Testis (tissue), 3 donors: ENCODE results near the gene SH3RF2. TPM values are rescaled to one million over a fixed set of nuclear protein-coding genes. Genes with fewer than 3 reads are reported as not detected.
"Not testable (repeated sequence)": the region's sequence is repeated elsewhere in the genome, so short reads cannot be mapped to it uniquely, and the experiment has no call there.

Experiments
- DNase-seq: peaks from one replicate; pipeline ENCODE4 v3.0.0-alpha.2; 2019
- H3K27ac ChIP-seq, 2 donors: fragments of 200-600 bp; sonication (generic); one replicate each; pipeline ENCODE4 v1.5.1; 2019
- H3K27me3 ChIP-seq: fragments of 200-600 bp; sonication (generic); one replicate; pipeline ENCODE4 v1.5.1; 2019
- H3K36me3 ChIP-seq: fragments of 200-600 bp; sonication (generic); one replicate; pipeline ENCODE4 v1.5.1; 2017; ENCODE audit warnings: low read depth; ENCODE audit errors: missing control alignments
- H3K4me1 ChIP-seq: fragments of 200-600 bp; sonication (generic); one replicate; pipeline ENCODE4 v1.5.1; 2019
- H3K4me3 ChIP-seq, 2 donors: fragments of 200-600 bp; sonication (generic); one replicate each; pipeline ENCODE4 v1.5.1; 2017 to 2019
- H3K9me3 ChIP-seq: fragments of 200-600 bp; sonication (generic); one replicate; pipeline ENCODE4 v1.5.1; 2017
- POLR2A ChIP-seq: fragments of 450-650 bp; IDR thresholded peaks from one replicate; pipeline ENCODE4 v1.6.1; 2017; ENCODE audit warnings: antibody characterized with exemption, mild to moderate bottlenecking, moderate library complexity
- WGBS, 2 donors: methylation state at CpG; one replicate each; pipeline ENCODE4 v1.1.5; 2018; 5-methylcytosine and 5-hydroxymethylcytosine counted together
- intact Hi-C: fragments of 100-400 bp; cut with DNase I; formaldehyde crosslinking; loops from one replicate; pipeline ENCODE4 v1.15.1; 2023; ENCODE audit warnings: low total_unique reads
- polyA plus RNA-seq: library from polyadenylated mRNA; stranded (reverse); fragments of 350-450 nt; fragmentation: Illumina TruSeq; extraction: RNeasy Lipid Tissue Mini Kit (QIAGEN cat#74804); gene quantifications from one replicate; pipeline ENCODE4 v1.2.3, GENCODE V29; 2014; ENCODE audit warnings: low read depth, low replicate concordance; ENCODE audit not compliant: insufficient read depth
- total RNA-seq, 2 donors: library from RNA; depleted of rRNA; stranded (reverse); fragments of >200 nt; gene quantifications; one replicate each; pipeline ENCODE4 v1.2.3, GENCODE V29; 2016
- TF ChIP-seq, protein P1 (sequence below), 3 experiments: fragments of 450-650 bp in 2 of 3; fragments of 200-600 bp in 1 of 3; sonication (generic) in 1 of 3; IDR thresholded peaks; one replicate each; pipeline ENCODE4 v1.5.1; 2016 to 2019; ENCODE audit warnings: antibody characterized with exemption in 3 of 3, mild to moderate bottlenecking in 2 of 3, moderate library complexity in 1 of 3

Gene SH3RF2
- total and polyA plus RNA-seq, 3 donors from 2014 or later: 127 to 416 (median 378) TPM

DNA sequence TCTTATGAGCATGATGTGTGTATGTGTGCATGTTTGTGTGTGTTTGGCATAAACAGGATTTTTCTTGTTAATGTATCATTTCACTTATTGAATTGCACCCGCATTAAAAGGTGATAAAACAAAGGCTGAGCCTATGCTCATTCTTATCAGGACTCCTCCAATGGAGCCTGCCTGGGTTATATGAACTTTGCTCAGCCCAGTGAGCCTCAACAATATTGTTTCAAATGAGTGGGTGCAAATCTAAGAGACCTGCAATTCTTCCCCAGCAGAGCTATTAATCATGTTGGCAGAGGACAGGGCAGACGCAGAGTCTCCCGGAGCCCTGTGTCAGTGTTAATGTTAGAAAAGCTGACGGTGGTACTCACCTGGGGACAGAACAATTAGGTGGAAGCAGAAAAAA is 71.6 kb downstream of the SH3RF2 start:
- H3K27ac ChIP-seq: no peak overlapping the region
- TF ChIP-seq, protein P1, sequence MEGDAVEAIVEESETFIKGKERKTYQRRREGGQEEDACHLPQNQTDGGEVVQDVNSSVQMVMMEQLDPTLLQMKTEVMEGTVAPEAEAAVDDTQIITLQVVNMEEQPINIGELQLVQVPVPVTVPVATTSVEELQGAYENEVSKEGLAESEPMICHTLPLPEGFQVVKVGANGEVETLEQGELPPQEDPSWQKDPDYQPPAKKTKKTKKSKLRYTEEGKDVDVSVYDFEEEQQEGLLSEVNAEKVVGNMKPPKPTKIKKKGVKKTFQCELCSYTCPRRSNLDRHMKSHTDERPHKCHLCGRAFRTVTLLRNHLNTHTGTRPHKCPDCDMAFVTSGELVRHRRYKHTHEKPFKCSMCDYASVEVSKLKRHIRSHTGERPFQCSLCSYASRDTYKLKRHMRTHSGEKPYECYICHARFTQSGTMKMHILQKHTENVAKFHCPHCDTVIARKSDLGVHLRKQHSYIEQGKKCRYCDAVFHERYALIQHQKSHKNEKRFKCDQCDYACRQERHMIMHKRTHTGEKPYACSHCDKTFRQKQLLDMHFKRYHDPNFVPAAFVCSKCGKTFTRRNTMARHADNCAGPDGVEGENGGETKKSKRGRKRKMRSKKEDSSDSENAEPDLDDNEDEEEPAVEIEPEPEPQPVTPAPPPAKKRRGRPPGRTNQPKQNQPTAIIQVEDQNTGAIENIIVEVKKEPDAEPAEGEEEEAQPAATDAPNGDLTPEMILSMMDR (IDR thresholded peaks at IDR 0.05): no peak
- no peak for TF ChIP-seq POLR2A
- intact Hi-C loops: no loop called here
- no peaks in the 10 kb centered on the region for H3K4me1 ChIP-seq
- H3K36me3 ChIP-seq: no peaks in the 10 kb centered on the region
- no peaks in the 10 kb centered on the region for H3K9me3 ChIP-seq
- 57 to 76% methylated on average over 4 of the region's 4 CpGs for WGBS, 2 donors
- DNase-seq: no peak
- H3K4me3 ChIP-seq: no peak overlapping the region
- no peaks in the 10 kb centered on the region for H3K27me3 ChIP-seq

- no peak overlapping the region for H3K4me3 ChIP-seq
- H3K27ac ChIP-seq: no peak overlapping the region
- no peaks in the 10 kb centered on the region for H3K9me3 ChIP-seq
- no peak for DNase-seq
- H3K27me3 ChIP-seq: no peaks in the 10 kb centered on the region
- no peak for TF ChIP-seq POLR2A
- TF ChIP-seq, protein P1 (IDR thresholded peaks at IDR 0.05): no peak
- WGBS, 2 donors: 77 to 86% methylated on average over 1 of the region's 1 CpG
- intact Hi-C loops: no loop called here
- no peaks in the 10 kb centered on the region for H3K36me3 ChIP-seq
- no peaks in the 10 kb centered on the region for H3K4me1 ChIP-seq
Observed at GRCh38 chr5:146009020-146009419, 72.6 kb downstream of the SH3RF2 start.

DNA sequence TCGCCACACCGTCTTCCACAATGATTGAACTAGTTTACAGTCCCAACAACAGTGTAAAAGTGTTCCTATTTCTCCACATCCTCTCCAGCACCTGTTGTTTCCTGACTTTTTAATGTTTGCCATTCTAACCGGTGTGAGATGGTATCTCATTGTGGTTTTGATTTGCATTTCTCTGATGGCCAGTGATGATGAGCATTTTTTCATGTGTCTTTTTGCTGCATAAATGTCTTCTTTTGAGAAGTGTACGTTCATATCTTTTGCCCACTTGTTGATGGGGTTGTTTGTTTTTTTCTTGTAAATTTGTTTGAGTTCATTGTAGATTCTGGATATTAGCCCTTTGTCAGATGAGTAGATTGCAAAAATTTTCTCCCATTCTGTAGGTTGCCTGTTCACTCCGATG is 74.1 kb downstream of the SH3RF2 start:
- DNase-seq, H3K27me3 ChIP-seq, H3K36me3 ChIP-seq, H3K9me3 ChIP-seq, H3K4me3 ChIP-seq, intact Hi-C loops, H3K4me1 ChIP-seq, H3K27ac ChIP-seq: not testable (repeated sequence)
- WGBS, 2 donors: 74 to 86% methylated on average over 5 of the region's 5 CpGs

DNA sequence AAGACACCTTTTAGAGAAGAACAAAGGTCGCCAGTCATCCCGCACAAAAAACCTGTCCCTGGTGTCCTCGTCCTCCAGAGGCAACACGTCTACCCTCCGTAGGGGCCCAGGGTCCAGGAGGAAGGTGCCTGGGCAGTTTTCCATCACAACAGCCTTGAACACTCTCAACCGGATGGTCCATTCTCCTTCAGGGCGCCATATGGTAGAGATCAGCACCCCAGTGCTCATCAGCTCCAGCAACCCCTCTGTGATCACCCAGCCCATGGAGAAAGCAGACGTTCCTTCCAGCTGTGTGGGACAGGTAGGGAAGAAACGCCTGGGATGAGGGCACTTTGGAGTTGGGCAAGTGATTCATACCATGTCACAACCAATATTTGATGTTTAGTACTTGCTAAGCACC is 77.4 kb downstream of the SH3RF2 start:
- Histone ChIP-seq H3K4me3 (no peak overlapping the region), H3K27me3 (no peaks in the 10 kb centered on the region), H3K36me3 (no peaks in the 10 kb centered on the region), H3K4me1 (no peaks in the 10 kb centered on the region), H3K27ac (no peak overlapping the region), H3K9me3 (no peaks in the 10 kb centered on the region)
- intact Hi-C loops: no loop called here
- 74 to 85% methylated on average over 9 of the region's 9 CpGs for WGBS, 2 donors
- no peak for DNase-seq
- TF ChIP-seq, protein P1 (IDR thresholded peaks at IDR 0.05): no peak
- TF ChIP-seq POLR2A: no peak

DNA sequence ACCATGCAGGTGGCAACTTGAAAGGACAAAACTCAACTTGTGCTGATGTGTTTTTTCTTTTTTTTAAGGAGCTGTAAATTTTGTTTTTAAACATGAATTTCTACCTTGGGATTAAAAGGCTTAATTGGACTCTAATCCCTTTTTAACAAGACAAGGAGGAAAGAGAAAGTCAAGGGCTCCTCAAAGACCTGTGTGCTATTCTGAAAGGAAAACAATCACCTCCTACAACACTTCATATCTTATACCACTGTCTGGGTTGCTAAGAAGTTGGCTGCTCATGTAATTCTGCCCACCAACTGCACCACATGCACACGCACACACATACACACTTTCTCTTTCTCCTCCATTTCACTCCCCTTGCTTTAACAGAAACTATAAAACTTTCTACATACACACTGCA is 78.6 kb downstream of the SH3RF2 start:
- Histone ChIP-seq H3K4me3 (no peak overlapping the region), H3K9me3 (no peaks in the 10 kb centered on the region), H3K36me3 (no peaks in the 10 kb centered on the region), H3K27me3 (no peaks in the 10 kb centered on the region), H3K27ac (no peak overlapping the region), H3K4me1 (no peaks in the 10 kb centered on the region)
- TF ChIP-seq, protein P1 (IDR thresholded peaks at IDR 0.05): no peak
- no peak for TF ChIP-seq POLR2A
- intact Hi-C loops: no loop called here
- WGBS, 2 donors: 85 to 95% methylated on average over 1 of the region's 1 CpG
- no peak for DNase-seq
